Activated CD4-positive, alpha-beta T cell treated with anti-CD3 and anti-CD28 coated beads, Interleukin-2, amount 50 U/mL, for 4 hours (primary cell): ENCODE results near the gene BPI.
"Not testable (repeated sequence)": the region's sequence is repeated elsewhere in the genome, so short reads cannot be mapped to it uniquely, and the experiment has no call there.

Experiments
- DNase-seq, 2 experiments: peaks; one replicate each; pipeline ENCODE4 v3.0.0-alpha.2; 2020

BPI gene

DNA sequence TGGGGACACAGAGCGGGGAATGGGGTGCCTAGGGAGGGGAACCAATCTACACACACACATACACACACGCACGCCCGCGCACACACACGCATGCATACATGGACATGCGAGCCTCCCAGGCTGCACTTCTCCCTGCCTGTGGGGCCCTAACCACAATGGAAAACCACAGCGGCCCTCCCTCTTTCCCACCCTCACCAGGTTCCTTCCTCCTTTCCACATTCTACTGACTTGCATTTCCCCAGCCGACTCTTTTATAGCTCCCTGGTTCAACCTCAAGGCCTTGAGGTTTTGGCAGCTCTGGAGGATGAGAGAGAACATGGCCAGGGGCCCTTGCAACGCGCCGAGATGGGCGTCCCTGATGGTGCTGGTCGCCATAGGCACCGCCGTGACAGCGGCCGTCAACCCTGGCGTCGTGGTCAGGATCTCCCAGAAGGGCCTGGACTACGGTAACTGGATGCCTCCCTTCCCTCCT is at the start of gene BPI:
TSS of gene BPI (plus strand) at position 249 of the 472 bp plus-strand sequence. CDS start at position 317, 68 bp downstream.
- DNase-seq, result no peak

DNA sequence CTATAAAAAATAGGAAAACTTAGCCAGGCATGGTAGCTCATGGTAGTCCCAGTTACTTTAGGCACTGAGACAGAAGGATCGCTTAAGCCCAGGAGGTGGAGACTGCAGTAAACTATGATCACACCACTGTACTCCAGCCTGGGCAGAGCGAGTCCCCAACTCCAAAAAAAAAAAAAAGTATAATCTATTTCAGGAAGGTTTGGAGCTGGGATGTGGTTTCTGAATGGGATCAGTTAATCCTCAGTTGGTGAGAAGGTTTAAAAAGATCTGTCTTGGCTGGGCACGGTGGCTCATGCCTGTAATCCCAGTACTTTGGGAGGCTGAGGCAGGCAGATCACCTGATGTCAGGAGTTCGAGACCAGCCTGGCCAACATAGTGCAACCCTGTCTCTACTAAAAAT is 49.3 kb upstream of the BPI start:
- DNase-seq, result not testable (repeated sequence)

DNA sequence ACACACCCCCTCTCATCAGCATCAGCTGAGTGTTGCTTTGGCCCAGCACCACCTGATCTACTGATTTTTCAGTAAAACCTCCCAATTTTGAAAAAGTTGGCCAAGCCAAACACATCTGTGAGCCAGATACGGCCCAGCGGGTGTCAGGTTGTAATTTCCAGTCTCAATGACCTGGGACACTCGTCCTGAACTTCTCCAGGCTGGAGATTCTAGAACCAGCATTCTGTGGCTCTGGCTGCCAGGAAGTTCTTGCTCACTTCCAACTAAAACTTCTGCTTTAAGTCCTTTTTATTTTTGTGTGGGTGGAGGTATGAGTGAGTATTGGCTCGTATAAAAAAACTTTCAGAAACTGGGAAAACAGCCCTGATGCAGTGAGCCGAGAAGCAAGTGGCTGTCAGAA is 48.6 kb upstream of the BPI start:
- DNase-seq, result no peak

DNA sequence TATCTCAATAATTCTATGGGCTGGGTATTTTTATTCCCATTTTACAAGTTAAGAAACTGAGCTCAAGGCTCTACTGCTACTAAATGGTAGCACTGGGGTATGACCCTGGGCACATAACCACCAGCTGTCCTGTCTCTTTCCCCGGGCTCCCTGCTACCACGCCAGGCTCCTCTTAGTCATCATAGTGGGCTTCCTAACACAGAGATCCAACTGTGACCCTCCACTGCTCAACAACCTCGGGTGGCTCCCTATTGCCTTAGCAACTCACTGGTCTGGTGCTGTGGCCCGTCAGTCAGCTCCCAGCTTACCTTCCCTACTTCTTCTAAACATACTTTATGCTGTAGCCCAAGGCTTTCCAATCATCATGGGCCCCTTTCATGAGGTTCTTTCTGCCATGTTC is 47.9 kb upstream of the BPI start:
- DNase-seq, result no peak

DNA sequence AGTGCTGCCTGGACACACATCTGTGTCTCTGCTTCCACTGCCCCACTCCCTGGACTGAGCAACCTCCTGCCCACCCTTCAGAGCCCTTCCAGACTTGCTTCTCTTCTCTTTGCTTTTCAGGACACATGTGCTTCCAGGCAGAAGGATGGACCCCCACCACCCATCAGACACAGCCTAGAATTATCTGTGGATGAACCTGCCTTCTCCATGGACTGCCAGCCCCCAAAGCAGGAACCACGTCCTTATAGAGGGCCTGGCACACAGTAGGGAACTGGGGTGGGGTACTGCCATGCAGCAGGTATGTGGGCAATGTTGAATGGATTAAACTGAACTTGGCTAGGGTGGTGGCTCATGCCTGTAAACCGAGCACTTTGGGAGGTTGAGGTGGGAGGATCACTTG is 47.0 kb upstream of the BPI start:
- DNase-seq, result no peak

DNA sequence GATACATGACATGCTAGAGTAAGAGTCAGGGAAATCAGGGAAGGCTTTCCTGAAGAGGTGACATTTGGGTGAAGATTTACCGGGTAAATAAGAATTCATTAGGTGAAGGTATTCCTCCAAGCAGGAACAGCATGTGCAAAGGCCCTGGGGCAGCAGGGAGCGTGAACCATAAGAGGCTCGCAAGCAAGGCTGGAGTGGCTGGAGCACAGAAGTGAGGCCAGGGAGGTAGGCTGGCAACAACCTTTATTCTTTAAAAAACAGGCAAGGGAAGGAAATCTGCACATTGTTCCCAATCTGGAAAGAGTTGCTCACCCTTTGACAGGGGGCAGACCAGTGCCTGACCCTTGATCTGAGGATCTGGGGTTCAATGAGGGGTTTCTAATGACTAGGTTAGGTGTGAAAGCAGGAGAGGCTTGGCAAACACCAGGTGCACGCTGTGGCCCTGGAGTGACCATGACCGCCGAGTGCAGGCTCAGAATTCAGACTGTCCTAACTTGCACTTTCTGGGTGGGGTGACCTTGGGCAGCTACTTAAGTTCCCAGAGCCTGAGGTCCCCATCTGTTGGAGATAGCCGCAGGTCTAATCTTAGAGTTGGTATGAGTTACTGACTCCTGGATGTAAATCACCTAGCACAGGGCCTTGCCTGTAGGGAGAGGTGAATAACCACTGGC is 45.3 kb upstream of the BPI start:
- no peak for DNase-seq

DNA sequence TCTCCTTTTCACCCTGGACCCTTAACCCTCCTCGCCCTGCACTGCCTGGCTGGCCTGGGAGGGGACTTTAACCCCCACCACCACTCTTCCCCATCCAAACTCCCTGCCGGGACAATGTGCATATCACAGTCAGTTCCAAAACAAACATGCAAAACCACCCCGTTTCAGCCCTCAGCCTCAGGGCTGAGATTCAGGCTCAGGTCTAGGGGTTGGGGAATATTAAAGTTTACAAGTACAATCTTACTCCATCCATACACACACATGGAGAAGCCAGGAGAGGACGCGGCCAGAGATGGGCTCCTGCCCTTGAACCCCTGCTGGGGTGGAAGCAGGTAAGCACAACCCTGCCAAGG is 44.0 kb upstream of the BPI start:
- no peak for DNase-seq

DNA sequence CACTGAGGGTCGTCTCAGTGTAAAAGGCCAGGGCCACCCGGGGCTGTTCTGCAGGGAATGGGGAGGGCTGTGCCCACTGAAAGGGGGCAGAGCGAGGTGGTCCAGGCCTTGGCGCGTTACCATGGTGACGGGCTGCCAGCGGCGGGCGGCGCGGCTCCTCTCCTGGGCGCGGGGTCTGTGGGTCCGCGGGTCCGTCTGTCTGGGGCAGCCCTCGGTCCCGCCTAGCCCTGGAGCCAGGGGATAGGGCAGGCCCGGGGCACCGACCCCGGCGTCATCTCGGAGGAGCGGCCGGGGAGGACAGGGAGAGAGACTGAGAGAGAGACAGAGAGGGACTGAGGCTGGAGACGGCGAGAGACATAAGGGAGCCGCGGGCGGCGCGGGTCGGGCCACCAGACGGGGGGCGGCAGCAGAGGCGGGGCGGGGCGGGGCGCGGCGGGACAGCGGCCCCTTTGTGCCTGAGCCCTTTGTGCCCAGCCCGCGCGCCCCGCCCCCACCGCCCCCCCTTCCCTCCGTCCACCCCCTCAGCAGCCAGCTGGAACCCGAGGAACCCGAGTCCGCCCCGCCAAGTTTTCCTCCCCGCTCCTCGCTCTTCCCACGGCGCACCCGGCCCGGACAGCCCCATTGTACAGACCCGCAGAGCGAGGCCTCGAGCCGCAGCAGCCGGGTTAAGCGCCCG is 43.4 kb upstream of the BPI start, which contains the start of gene KIAA1755:
TSS of gene KIAA1755 (minus strand) at position 358 of the 676 bp plus-strand sequence. CDS start at position 123, 235 bp downstream.
- DNase-seq, result no peak

DNA sequence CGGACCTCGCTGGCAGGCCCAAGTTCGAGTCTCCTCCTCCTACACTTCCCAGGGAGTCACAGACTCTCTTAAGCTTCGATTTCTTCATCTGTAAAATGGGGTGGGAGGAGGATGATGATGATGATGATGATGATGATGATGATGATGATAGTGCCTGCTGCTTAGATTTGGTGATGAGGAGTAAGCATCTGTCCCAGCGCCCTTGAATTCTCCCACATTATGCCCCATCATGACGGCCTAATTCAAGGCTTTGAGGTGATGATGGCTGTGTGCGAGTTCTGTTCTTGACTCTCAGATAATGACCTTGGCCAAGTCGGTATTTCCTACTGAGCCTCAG is 42.9 kb upstream of the BPI start:
- DNase-seq, result no peak

DNA sequence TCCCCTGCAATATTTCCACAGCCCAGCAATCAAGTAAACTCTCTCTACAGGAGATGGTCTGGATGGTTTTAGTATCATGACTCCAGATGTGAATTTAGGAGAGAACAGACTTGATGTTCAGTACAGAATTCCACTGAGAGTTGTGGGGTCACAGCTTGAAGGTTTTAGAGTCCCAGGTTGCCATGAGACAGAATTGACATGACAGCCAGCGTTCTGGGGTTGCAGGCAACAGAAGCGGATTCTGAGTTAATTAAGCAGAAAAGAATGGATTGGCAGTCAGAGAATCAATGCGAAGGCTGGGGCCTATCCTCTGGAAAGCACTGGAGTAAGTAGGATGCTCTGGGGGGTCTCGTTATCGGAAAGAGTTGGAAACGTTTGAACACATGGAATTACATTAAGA is 41.0 kb upstream of the BPI start:
- DNase-seq, result no peak

DNA sequence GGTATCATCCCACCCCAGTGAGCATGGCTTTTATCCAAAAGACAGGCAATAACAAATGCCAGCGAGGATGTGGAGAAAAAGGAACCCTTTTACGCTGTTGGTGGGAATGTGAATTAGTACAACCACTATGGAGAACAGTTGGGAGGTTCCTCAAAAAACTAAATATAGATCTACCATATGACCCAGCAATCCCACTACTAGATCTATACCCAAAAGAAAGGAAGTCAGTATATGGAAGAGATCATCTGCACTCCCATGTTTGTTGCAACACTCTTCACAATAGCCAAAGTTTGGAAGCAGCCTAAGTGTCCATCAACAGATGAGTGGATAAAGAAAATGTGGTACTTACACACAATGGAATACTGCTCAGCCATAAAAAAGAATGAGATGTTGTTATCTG is 37.5 kb upstream of the BPI start:
- no peak for DNase-seq

DNA sequence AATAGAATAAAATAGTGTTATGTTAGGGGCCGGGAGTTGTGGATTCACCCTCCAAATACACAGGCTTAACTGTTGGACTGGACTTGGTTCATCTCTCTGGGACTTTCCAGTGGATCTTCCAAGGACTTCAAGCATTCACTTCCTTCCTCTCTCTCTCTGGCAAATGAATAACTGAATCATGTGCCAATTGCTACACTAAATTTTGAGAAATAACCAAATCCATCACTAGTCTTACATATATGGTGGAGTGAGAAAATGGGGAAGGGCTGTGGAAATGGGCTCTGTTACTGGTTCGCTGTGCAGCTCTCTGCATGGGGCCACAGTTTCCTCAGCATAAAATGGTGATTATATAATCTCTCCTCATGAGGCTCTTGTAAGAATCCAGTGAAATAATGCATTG is 36.7 kb upstream of the BPI start:
- no peak for DNase-seq

DNA sequence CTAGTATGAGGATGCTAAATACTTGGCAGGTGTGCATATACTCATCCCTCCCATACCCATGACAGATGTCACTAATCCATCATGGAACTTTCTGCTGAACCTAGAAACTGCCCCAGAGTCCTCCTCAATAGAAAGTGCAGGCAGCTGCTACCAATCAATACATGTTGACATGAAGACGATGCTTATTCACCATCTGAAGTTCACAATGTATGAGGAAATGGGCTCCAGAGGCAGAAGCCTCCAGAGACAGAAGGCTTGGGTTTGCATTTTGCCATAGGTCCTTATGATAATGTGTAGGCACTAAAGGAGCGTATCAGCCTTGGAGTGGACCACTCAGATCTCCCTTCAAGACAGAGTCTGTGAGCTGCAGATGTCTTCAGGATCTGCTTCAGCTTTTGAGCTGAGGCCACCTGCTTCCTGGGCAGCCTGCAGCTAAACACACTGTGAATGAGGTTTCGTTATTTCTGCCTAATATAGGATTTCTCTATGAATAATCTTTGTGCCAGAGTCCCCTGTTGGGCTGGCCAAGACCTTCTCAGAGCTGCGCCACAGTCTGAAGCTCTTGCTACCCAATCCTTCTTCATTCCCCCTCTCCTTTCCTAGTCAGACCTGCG is 35.9 kb upstream of the BPI start:
- no peak for DNase-seq

DNA sequence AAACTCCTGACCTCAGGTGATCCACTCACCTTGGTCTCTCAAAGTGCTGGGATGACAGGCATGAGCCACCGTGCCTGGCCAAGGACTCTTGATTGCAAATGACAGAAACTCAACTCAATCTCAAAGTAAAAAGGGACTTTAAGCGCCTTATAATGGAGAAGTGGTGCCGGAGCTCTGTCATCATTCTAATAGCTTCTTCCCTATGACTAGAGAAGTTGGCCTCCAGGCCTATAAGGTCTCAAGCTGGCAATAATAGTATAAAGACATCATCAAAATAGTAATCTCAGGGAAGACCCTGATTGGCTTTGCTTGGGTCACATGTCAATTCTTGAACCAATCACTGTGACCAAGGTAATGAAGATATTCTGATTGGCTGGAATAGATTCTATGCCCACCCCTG is 34.9 kb upstream of the BPI start:
- no peak for DNase-seq

DNA sequence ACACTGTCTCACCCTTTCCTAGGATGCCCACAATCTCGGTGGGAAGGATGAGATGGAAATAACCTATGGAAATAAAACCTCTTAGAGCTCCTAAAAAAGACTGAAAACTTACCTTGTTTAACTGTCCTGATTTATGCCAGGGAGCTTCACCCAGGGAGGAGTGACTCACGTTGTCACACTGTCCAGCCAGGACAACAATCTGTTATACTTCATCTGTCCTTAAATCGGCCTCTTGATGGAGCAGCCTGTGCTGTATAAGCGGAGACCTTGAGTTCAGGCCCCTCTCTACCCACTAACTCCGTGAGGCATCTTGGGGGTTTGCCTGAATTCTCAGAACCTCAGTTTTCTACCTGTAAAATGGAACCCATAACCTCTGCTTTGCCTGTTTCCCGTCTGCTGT is 34.2 kb upstream of the BPI start:
- no peak for DNase-seq

DNA sequence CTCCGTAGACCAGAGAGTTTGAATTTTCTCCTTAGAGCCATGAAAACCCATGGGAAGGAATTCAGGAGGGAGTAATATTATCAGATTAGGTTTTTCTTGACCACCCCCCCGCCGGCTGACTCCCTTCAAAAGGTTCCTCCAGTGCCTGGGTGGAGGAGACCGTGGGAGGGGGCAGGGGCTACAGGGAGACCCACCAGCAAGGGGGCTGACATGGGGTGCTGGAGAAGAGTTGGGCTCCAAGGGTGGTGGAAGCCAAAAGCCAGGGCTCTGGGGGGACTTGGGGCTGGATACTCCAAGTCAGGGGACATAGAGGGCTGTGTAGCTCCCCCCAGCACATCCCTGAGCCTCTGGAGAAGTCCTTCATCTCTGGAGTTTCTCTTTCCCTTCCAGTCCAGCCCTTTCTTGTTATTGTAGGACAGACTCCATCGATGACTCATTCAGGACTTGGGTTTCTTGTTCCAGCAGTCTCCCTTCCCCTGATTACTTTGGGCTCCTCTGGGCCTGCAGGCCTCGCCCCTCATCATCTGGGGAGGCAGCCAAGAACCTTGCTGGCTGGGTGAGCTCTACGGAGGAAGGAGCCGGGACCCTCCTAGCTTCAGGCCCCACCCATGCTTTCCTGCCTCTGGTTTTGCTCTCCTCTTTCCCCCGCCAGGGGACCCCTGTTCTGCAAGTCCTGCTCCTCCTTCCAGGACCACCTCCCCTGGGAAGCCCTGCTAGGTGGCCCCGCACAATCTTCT is 32.9 kb upstream of the BPI start:
- DNase-seq, result no peak

DNA sequence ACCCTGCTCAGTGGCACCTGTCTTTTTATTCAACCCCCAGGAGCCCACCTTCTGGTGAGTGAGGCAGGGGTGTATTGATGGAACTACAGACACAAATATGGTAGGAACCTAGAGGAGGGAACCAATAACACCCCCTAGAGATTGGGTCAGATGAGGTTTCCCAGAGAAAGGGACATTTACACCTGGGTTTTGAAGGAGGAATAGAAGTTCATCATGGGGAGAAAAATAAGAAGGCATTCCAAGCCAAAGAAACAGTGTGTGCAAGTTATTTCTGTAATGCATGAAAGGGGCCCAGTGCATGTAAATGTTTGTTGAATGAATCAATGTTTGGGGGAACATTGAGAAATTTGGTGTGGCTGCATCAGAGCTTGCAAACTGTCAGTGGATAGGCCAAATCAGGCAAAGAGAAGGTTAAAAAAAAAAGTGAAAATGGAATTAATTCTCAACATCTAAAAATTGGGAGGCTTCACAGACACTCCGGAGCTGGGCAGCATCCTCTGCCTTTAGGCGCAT is 32.3 kb upstream of the BPI start:
- DNase-seq, result no peak

DNA sequence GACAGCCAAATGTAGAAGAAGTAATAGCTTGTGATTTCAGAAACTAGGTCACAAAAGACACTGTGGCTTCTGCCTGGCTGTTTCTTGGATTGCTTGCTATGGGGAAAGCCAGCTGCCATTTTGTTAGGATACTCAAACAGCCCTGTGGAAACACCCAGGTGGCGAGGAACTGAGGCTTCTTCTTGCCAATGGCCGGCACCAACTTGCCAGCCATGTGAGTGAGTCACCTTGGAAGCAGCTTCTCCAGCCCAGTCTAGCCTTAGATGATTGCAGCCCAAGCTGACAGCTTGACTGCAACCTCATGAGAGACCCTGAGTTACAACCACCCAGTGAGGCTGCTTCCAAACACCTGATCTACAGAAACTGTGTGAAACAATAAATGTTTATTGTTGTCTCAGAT is 31.6 kb upstream of the BPI start:
- DNase-seq, result no peak

DNA sequence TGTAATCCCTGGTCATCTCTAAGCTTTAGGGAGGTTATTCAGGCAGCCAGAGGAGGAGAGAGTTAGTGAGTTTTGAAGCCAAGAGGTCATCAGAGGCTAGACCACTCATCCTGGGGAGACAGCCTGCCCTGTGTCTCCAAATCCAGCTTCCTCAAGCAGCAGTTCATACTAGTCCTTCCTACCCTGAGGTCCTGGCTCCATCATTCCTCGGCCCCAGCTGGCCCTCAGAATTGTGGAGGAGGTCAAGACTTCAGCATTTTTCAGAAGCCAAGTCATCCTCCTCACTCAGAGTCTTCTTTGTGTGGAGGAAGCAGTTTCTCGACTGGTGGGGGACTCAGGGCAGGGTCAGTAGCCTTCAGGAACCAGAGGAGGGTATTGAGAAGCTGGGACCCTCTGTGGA is 31.0 kb upstream of the BPI start:
- no peak for DNase-seq

DNA sequence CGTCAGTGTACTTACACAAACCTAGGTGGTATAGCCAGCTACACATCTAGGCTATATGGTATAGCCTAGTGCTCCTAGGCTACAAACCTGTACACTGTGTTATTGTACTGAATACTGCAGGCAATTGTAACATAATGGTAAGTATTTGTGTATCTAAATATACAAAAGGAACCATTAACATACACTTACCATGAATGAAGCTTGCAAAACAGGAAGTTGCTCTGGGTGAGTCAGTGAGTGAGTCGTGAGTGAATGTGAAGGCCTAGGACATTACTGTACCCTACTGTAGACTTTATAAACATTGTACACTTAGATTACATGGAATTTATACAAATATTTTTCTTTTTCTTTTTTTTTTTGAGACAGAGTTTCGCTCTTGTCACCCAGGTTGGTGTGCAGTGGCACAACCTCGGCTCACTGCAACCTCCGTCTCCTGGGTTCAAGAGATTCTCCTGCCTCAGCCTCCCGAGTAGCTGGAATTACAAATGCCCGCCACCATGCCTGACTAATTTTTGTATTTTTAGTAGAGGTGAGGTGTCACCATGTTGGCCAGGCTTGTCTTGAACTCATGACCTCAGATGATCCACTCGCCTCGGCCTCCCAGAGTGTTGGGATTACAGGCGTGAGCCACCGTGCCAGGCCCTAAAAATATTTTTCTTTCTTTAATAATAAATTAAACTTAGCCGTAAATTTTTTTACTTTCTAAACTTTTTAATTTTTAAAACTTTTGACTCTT is 28.0 kb upstream of the BPI start:
- DNase-seq, result no peak

DNA sequence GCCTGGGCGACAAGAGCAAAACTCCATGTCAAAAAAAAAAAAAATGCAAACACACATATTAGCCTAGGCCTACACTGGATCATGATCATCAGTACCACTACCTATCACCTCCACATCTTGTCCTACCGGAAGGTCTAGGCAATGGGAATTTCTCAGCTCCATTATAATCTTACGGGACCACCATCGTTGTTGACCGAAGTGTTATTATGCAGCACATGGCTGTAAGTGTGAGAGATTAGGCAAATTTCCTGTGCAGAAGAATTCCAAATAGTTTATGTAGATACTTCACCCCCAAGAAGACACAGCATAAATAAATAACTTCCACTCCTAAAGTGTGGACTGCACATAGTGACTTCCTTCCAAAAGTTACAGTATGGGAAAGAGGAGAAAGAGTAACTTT is 26.7 kb upstream of the BPI start:
- no peak for DNase-seq

DNA sequence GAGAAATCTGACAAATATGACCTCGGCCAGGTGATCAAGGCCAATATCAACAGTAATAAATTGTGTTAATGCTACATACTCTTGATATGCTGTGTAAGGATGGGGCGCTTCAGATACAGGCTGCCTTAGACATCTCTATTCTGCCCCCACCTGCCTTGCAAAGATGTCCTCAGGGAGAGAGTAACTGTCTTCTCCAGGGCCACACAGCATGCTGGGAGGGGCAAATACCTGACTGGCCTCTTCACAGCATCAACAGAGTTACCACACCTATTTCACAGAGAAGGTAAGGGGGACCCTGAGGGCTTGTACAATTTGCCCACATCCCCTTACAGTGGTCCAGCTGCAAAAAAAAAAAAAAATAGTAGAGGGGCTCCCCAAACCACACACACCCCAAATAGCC is 26.3 kb upstream of the BPI start:
- DNase-seq, result no peak

DNA sequence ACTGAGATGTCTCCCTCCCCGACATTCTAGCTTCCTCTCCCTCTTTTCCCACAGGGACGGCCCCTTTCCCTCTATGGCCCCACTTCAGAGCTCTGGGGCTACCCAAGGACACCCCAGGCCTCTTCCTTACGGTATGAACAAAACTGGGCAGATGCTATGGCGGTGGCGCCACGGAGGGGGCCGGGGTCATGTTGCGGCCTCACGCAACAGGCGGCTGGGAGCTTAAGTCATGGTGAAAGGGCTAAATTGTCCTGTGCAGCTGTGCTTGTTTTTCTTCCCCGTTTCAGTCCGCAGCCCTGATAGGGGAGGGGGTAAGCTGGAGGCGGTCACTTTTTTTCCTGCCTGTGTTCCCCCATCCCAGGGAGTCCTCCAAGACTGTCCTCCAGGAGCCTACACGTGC is 25.8 kb upstream of the BPI start:
- DNase-seq, result no peak
